Measurements from ENCODE around the gene CDK11A.
A peak's percentile ranks its signal among the peaks of the same experiment; 100 is the strongest.

Gene CDK11A

DNA sequence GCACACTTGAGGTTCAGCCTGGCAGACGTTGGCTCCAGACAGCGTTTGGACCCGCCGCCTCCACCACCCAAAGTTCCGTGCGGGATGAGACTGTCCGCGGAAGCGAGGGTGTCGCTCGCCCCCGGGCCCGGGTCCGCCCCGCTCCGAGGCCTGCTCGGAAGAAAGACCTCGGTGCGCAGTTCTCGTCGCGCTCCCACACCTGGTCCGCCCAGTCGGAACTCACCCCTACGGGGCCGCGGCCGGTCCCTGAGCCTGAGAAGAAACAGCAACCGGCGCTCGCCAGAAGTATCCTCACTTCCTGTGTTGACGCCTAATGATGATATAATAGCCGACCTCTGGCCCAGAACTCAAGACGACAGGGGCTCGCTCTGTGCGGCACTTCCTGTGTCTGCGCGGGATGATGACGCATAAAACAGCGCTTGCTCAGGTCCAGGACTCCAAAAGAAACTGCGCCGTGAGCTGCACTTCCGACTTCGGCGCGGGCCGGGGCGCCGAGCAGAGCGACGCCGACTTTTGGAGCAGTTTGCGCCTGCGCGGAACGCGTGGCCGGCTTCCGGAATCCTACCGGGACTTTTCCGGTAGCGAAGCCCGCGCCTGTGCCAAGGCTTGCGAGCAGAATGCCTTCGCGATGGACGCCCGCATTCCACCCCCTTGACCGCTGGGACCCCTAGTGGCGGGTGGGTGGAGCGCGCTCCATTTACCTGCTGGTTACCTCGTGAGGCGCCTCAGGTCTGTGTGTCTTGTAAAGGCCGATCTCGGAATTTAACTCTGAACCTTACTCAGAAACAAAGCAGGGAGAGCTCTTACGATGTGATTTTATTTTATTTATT, at the start of gene CDK11A:
TSS of gene CDK11A (minus strand) at position 323 of the 830 bp plus-strand sequence. CDS start 1,539 bp downstream, outside the sequence.
- peak; percentile 99 for DNase-seq

DNA sequence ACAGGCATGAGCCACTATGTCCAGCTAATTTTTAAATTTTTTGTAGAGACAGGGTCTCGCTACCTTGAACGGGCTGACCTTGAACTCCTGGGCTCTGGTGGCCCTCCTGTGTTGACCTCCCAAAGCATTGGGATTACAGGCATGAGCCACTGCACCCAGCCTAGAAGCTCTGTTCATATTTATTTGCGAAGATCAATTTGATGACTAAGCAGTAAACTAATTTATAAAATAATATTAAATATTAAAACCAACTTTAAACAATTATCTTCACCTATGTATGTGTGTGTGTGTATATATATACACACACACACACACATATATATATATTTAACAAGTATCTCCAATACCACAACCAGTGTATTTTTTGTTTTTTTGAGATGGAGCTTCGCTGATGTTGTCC, 49.7 kb upstream of the CDK11A start:
- no peak for DNase-seq

DNA sequence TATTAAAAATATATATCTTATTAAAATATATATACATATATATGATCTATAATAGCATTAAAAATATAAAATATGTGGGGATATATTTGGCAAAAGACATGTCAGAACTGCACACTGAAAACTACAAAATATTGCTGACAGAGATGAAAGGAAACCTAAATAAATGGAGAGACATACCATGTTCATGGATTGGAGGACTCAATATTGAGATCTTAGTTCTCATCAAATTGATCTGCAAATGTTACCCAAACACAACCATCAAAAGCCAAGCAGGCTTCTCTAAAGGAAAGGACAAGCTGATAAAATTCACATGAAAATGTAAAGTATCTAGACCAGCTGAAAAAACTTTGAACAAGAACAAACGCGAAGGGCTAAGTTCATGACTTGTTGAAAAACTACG, 46.9 kb upstream of the CDK11A start:
- no peak for DNase-seq

DNA sequence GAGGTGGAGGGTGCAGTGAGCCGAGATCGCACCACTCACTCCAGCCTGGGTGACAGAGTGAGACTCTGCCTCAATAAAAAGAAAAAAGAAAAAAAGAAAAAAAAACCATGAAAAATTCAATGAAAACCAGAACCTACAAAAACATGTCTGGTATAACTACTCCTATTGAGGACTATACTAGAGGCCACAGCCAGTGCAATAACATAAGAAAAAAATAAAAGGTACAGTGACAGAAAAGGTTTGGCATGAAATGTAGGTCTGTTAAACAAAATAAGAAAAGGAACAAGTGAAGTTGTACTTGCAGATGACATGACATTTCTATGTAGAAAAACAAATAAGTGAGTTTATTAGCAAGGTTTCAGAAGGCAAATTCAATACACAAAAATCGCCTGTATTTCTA, 45.9 kb upstream of the CDK11A start:
- DNase-seq: no peak

DNA sequence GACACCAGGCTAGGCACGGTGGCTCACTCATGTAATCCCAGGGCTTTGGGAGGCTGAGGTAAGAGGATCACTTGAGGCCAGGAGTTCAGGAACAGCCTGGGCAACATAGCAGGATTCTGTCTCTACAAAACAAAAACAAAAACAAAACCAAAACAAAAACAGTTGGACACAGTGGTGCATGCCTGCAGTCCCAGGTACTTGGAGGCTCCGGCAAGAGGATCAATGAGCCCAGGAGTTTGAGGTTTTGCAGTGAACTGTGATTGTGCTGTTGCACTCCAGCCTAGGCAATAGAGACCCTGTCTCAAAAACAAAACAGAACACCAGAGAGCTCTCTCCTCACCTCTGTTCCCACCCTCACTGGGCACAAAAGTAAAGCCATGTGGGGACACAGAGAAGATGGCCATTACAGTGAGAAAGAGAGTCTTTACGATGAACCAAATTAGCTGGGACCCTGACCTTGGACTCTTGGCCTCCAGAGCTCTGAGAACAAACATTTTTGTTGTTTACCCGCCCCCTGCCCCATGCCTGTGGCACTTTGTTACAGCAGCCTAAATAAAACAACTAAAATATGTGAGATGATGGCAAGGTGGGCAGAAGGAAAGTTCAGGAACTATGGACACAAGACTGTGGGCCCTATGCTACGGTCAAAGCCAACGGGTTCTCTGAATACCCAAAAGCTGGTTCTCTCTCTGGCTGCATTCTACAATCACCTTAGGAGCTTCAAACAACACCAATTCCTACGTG, 44.3 kb upstream of the CDK11A start:
- no peak for DNase-seq

DNA sequence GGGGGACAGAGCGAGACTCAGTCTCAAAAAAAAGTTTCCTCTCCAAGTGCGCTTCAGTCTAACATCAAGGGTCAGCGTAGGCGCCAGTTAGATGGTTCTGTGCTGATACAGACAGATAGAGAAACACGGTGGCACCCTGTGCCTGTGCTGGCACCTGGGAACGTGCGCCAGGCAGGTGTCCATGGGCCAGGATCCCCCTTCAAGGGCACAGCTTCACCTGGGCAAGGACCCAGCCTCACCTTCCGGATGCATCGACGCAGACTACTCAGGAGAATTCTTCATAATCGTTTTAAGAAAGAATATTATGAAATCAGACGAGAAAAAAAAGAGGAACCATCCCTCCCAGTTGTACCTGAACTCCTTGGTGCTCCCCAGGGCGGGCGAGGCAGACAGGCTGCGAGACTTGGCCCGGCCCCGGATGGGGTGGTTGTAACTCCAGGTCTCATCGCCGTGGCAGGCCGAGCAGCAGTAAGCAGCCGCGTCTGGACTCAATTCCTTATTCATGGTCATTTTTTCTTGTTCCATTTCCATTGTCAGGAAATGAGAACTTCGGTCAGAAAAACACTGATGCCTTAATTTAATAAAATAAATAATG, 40.8 kb upstream of the CDK11A start:
- no peak for DNase-seq

DNA sequence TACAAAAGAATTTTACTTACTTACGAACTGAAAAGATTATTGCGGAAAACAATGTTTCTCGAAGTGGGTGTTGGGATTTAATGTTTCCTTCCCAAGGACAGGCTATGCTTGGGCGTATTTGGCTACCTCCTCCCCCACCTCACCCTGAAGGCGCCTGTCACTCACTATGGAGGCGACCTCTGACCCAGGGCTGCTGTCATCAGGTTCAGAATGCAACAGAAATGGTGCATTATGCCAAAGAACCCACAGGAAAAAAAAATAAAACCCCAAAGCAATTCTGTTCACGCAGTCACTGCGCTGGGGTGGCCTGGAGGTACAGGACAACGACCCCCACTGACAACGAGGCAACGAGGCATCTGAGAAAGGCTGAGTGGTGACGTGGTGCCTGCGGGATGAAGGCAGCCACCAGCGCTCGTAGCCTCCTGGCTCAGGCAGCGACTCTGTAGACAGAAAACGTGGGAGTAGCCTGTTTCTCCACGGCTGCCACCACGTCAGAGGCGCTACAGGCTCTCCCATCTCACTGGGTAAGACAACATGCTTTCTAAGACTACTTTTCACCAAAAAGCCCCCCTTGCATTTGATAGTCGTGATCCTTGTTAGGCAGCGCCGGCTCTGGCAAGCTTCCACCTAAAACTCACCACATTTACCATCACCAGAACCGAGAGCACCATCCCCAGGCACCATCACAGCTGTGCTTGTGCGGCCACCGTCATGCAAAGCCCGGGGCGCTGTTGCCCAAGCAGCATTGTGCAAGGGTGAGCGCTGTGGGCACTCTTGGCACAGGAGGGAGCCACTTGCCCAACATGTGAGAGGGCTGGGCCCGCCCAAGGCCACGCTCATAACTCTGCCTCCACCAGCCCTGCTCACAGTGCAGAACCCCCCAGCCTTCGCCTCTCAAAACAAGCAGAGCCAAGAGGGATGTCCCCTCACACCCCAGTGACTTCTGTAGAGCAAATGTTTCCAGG, 39.8 kb upstream of the CDK11A start:
- DNase-seq: peak; percentile 77

DNA sequence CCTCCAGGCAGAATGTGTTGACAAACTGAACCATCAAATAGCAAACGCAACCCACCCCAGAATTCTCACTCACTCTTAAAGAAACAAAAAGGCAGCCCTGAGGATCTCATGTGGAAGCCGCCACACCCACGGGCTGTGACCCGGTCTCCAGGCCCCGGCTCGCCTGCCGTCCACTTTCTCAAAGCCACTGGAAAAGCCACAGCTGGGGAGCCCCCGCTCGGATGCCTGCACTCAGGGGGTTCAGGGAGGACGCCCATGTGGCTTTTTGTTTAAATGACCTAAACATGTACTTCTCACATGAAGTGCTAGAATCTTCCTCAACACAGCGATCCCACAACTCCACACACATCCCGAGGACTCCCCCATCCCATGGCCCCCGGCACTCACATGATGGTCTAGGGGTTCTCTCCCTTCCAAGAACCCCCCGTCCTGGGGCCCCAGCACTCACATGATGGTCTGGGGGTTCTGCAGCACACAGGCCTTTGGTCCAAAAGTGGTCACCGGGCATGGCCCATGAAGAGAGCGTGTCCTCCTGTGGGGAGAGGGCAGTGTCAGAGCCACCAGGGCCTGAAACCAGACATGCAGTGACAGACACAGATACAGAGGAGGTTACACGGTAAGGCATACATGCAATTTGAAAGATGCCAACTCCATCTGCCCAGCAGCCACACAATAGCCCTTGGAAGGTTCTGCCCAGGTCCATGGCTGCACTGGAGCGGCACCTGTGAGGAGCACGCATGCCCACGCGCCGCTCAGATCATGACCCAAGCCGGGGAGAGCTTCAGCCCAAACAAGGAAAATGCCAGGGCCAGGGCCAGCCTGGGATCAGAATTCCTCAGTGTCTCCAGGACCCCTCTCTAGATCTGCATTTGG, 37.6 kb upstream of the CDK11A start:
- DNase-seq: no peak

DNA sequence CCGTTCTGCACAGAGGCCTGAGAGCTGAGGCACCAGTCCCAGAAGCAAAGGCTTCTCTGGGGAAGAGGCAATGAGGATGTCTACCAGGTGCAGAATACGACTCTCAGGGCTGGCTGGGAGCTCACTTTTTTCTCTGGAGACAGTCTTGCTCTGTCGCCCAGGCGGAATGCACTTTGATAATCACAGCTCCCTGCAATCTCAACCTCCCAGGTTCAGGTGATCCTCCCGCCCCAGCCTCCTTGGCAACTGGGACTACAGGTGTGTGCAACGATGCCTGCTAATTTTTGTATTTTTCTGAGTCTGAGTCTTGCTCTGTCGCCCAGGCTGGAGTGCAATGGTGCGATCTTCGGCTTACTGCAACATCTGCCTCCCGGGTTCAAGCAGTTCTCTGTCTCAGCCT, 36.6 kb upstream of the CDK11A start:
- no peak for DNase-seq

DNA sequence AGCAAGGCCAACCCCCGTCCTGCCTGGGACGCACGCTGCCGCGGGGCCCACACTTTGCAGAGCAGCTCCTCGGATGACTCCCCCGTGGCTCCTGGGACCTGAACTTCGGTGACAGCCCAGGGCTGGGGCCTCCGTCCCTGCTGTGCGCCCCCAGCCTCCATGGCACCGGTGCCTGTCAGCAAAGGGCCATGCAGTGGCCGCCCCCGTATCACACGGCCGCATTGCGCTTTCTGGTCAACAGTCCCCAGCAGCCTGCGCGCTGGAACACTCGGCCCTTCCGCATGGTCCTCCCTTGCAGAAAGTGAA, 36.1 kb upstream of the CDK11A start:
- no peak for DNase-seq

DNA sequence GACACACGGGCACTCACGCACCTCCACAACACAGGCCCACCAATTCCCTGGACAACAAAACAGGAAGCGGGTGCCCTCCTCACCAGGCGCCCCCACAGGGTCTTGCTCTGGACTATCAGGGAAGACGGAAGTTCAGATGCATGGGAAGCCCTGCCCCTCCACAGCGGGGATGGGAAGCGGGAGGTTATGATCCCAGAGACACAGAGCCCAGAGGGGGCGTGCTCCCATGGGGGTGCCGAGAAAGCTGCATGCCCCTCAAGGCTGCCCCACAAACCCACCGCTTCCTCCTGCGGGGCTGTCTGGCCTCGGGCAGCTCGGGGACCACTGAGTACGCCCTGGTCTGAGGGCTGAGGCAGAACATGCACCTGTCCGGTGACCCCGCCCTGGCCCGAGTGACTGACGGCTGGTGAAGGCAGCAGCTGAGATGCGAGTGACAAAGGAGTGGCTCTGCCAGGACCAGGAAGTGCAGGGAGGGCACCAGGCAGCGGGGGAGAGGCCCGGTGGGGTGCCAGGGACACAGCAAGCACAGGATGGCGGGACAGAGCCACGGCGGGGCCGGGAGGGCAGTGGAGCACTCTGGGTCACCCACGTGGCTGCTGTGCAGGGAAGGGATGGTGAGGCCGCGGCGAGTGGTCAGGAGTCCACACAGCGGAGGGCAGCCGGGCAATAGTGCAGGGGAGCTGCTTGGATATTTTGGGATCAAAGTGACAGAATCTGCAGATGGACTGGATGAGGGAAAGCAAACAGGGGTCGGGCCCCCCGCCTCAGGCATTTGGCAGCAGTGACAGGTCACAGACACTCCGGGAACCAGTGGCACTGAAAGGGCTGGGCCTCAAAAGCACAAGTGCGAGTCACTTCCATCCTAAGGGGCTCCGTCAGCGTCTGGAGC, 35.5 kb upstream of the CDK11A start:
- no peak for DNase-seq

DNA sequence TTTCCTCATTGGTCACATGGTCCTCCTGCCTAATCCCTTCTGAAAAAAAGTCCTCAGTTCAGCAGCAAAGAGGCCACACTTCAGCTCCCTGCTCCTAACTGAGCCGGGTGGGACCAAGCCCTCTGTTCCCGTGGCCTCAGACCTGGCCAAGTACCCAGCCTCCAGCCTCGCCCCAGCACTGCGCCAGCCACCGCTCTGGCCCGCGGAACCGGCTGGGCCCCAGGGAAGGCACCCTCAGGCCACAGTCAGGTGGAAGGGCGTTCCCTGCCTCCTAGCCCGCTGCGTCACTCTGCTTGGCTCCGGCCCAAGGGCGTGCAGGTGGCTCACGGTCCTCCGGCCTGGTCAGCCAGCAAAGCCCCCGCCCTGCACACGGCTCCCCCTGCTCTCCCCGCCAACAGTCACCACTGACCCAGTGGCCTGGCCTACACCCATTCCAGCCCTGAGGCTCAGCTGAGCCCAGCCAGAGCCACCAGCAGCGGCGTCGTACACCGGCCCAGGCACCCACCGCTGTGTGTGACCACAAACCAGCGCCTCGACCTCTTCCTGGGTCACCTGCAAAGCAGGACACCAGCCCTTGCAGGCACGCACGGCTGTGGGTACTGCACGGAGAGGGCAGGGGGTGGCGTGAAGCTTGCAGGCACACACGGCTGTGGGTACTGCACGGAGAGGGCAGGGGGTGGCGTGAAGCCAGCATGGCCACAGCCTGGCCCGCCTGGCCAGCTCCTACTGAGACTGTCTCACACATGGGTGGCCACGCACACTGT, 34.7 kb upstream of the CDK11A start:
- peak; percentile 51 for DNase-seq

DNA sequence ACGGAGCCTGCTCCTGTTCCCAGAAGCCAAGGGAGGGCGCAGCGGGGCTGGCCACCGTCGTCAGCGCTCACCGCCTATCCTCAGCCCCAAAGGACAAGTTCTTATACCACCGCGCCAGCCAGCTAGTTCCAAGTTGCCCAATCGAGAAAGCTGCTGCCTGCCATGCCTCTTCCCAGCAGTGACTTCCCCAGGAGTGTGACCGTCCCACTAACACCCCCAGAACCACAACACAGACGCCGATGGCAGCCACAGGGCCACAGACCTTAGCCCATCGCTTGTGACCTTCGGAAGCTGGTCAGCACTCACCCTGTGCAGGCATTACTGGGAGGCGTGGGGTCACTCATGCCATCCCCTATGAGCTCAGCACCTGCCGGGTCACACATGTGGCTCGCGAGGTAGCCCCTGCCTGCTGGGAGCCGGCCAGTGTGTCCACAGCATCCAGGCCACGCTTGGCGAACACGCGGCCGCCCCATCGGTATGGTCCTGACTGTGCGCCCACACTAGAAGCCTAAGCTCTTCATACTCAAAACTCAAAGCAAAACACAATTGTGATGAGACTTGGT, 34.0 kb upstream of the CDK11A start:
- DNase-seq: no peak

DNA sequence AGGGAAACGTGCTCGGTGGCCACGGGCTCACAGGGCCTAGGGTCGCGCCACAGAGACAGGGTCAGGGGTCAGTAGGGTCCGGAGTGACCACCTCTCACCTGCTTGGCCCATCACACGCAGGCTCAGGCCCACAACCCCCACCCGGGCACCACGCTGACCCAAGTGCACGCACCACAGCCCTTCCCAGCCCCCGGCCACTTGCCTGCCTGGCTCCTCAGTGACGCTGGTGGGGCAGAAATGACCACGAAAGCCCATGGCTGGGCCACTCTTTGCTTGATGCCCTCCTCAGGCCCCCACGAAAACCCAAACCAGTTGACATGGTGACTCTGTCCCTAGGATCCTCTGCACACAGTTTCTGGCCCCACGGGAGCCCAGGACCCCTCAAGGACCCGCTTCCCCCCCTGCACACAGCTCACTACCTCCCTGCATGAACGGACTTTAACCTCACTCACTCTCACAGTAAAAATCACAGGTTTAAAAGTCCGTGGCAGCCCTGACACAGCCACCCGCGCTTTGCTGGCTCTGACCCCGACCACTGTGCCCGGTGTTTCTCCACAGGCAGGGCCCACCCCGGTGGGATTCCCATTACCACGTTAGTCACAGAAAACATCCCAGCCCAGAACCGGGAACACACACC, 33.4 kb upstream of the CDK11A start:
- no peak for DNase-seq

DNA sequence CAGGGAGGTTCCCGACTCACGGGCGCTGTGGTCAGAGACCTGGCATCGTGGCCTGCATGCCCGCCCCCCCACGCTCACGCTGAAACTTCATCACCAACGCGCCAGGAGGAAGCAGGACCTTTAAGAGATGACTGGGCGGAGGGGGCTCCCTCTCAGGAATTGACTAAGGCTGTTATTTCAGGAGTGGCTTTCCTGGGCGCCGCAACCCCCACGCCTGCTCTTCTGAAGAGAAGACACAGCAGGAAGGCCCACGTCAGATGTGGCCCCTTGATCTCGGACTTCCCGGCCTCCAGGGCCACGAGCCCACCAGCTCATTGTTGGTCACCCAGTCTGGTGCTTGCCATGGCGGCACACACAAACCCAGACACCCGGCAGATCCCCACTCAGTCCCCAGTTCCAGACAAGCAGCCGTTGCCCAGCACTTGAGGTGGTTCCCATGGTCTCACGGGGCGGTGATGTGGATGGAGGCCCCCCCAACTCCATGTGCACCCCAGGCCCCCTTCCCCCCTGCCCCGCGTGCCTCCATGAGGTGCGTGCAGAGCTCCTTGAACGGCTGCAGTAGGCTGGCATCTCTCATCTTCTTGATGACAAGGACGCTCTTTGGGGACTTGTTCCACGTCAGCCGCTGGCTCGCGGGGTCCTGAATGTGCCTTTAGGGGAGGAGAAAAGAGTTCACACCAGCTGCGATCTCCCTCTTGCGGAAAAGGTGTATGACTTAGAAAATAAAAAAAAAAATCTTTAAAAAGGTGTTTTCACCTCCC, 32.7 kb upstream of the CDK11A start:
- no peak for DNase-seq

DNA sequence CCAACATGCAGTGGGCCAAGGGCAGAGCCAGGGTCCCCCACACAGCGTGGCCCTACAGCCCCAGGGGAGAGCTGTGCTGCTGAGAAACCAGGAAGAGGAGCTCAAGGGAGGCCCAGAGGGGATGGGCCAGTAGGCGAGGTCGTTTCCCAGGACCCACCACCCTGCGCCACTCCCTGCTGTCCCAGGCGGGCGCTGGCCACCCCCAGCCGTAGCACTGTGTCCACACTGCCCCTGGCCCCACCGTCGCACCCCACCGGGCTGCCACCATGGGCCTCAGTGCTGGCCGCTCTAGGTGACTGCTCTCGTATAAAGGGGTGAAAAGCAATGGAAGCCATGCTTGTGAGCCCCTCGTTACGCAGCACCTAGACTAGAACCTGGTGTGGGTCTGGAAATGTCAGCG, 31.7 kb upstream of the CDK11A start:
- DNase-seq: no peak

DNA sequence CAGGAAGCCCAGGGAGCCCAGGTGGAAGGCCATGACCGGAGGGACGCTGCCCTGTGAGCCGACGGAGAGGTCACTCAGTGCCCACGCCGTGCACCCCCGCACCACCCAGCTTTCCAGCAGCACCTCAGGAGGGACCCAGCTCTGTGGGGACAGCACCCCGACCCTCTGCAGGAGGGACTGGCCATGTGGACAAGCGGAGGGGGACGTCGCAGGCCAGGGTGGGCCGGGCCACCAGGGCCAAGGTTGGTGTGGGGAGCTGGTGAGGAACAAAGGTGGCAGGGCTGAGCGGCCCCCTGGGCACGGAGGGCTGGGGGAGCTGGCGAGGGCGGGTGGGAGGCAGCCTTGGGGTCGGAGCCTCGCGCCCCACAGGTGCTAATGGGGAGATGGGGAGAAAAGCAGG, 31.3 kb upstream of the CDK11A start:
- DNase-seq: no peak

DNA sequence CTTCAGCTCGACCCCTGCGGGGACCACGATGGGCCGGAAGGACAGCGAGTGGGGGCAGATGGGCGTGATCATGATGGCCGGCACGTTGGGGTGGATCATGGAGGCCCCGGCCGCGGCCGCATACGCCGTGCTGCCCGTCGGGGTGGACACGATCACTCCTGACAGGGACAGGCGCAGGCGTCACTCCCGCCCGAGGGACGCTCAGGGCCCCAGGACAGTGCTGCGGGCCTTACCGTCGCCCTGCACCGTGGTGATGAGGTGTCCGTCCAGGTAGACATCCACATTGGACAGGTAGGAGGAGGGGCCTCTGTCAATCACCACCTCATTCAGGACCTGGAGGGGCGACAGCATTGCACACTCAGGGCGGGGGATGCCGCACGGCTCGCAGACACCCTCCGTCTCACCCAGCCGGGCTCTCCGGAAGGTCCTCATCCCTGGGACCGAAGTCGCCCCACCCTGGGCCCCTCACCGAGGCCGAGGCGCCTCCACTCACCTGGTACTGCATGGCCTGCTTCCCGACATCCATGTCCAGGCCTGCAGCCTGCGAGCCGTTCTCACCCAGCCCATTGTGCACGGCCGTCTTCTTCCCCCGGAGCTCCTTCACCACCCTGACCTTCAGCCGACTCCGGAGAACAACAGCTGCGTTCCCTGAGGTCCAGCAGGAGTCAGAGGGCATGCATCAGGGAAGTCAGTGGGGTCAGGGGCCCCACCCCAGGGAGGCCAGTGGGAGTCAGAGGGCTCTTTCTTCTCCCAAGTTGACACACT, 30.1 kb upstream of the CDK11A start:
- DNase-seq: no peak
